ENCODE measurements around the gene C17orf113.

DNA sequence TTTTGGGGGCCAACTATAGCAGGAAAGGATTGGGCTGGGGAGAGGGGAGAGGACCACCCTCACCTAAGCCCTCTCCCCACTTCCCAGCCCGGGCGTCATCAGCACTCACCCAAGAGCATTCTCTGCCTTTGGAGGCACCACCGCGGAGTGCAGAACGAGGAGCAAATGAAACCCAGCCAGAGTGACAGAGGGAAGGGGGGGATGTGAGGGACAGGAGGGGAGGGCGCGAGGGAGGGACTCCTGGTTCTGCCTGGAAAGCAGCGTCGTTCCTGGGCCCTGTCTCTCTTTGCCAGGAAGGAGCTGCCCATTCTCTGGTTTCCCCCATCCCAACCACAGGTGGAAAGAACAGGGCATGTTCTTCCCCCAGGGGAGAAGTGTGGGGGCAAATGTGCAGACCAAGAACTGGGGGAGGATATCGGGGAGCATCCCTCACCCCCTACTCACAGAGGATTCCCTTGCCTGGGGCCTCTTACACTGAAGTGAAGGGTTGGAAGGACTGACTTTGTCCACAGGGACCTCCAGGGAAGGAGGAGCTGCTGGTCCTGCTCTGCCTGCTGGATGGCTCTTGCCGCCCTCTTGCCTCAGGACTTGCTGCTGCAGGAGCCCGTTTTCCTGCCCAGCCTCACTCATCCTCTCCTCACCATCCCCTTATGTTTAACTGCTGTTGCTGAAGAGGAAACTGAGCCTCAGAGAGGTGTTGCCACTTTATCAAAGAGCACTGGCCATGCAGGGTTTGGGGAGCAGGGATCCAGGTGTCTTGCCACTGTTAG lies 3.5 kb upstream of the C17orf113 start:
- TF ChIP-seq, protein P1, sequence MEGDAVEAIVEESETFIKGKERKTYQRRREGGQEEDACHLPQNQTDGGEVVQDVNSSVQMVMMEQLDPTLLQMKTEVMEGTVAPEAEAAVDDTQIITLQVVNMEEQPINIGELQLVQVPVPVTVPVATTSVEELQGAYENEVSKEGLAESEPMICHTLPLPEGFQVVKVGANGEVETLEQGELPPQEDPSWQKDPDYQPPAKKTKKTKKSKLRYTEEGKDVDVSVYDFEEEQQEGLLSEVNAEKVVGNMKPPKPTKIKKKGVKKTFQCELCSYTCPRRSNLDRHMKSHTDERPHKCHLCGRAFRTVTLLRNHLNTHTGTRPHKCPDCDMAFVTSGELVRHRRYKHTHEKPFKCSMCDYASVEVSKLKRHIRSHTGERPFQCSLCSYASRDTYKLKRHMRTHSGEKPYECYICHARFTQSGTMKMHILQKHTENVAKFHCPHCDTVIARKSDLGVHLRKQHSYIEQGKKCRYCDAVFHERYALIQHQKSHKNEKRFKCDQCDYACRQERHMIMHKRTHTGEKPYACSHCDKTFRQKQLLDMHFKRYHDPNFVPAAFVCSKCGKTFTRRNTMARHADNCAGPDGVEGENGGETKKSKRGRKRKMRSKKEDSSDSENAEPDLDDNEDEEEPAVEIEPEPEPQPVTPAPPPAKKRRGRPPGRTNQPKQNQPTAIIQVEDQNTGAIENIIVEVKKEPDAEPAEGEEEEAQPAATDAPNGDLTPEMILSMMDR (IDR thresholded peaks at IDR 0.05), result no peak
- TF ChIP-seq EP300 (IDR thresholded peaks at IDR 0.05), result no peak
- TF ChIP-seq POLR2A (IDR thresholded peaks at IDR 0.05), result no peak

All from suprapubic skin (tissue), 3 donors.